Naive thymus-derived CD4-positive, alpha-beta T cell (primary cell): ENCODE results near the gene DVL1. TPM values are rescaled to one million over a fixed set of nuclear protein-coding genes. Genes with fewer than 3 reads are reported as not detected.

ENCODE experiments used
- ATAC-seq: fragments of 150-1000 bp; cut with Tn5 transposase; 2 replicates; pipeline ENCODE4 v1.10.0; 2021; ENCODE audit warnings: mild to moderate bottlenecking, moderate library complexity
- CTCF ChIA-PET: fragments of 350-600 bp; sonication (Branson Sonifier 250); formaldehyde crosslinking; loops from one replicate; lab custom pipeline; 2021; ENCODE audit warnings: antibody characterized with exemption; lab: Charles Lee
- POLR2A ChIA-PET: fragments of 350-600 bp; sonication (Branson Sonifier 250); formaldehyde crosslinking; loops from one replicate; lab custom pipeline; 2021; ENCODE audit warnings: antibody characterized with exemption, inconsistent platforms; lab: Charles Lee
- DNase-seq, 9 donors: peaks; one replicate each; pipeline versions ENCODE4 v3.0.0 to v3.0.0-alpha.2; 2020 to 2022; ENCODE audit warnings: mixed read lengths in 1 of 9
- H3K27ac ChIP-seq: one replicate; pipeline ENCODE4 v1.7.0; 2013; ENCODE audit warnings: mild to moderate bottlenecking, low read depth, low read length, moderate library complexity
- H3K27me3 ChIP-seq, 2 donors: one replicate each; pipeline ENCODE4 v1.7.0; 2013; ENCODE audit warnings: low read length in 2 of 2, mild to moderate bottlenecking in 2 of 2, moderate library complexity in 2 of 2; ENCODE audit not compliant: control insufficient read depth in 2 of 2, insufficient read depth in 2 of 2
- H3K36me3 ChIP-seq, 3 experiments: 1 replicate in 2 of 3; 2 replicates in 1 of 3; pipeline ENCODE4 v1.7.0; 2013; ENCODE audit warnings: low read length in 3 of 3, mild to moderate bottlenecking in 3 of 3, moderate library complexity in 1 of 3; ENCODE audit not compliant: insufficient read depth in 3 of 3, control insufficient read depth in 2 of 3
- H3K4me1 ChIP-seq, 2 donors: one replicate each; pipeline ENCODE4 v1.7.0; 2013; ENCODE audit warnings: low read length in 2 of 2, mild to moderate bottlenecking in 2 of 2, moderate library complexity in 1 of 2; ENCODE audit not compliant: control insufficient read depth in 2 of 2, insufficient read depth in 2 of 2
- H3K4me3 ChIP-seq: 2 replicates; pipeline ENCODE4 v1.7.0; 2013; ENCODE audit warnings: mild to moderate bottlenecking, low read length
- H3K9me3 ChIP-seq, 3 experiments: 1 replicate in 2 of 3; 2 replicates in 1 of 3; pipeline ENCODE4 v1.7.0; 2013; ENCODE audit warnings: low read length in 3 of 3; ENCODE audit not compliant: control insufficient read depth in 2 of 3
- H3K27ac Mint-ChIP-seq, 9 donors: one replicate each; pipeline ENCODE4 v1.8.0; 2020 to 2022; ENCODE audit warnings: mixed read lengths in 9 of 9, mild to moderate bottlenecking in 8 of 9, moderate library complexity in 5 of 9, inconsistent platforms in 2 of 9
- H3K27me3 Mint-ChIP-seq, 5 donors: one replicate each; pipeline ENCODE4 v1.8.0; 2021 to 2022; ENCODE audit warnings: mixed read lengths in 5 of 5, mild to moderate bottlenecking in 1 of 5
- H3K36me3 Mint-ChIP-seq, 5 donors: one replicate each; pipeline ENCODE4 v1.8.0; 2020 to 2022; ENCODE audit warnings: mixed read lengths in 5 of 5, mild to moderate bottlenecking in 3 of 5, inconsistent platforms in 1 of 5
- H3K4me1 Mint-ChIP-seq, 7 donors: one replicate each; pipeline ENCODE4 v1.8.0; 2020 to 2022; ENCODE audit warnings: mixed read lengths in 7 of 7, mild to moderate bottlenecking in 3 of 7, inconsistent platforms in 1 of 7
- H3K4me3 Mint-ChIP-seq, 10 donors: one replicate each; pipeline ENCODE4 v1.8.0; 2020 to 2022; ENCODE audit warnings: mild to moderate bottlenecking in 10 of 10, mixed read lengths in 10 of 10, moderate library complexity in 6 of 10, inconsistent platforms in 2 of 10
- H3K9me3 Mint-ChIP-seq, 11 donors: one replicate each; pipeline ENCODE4 v1.8.0; 2020 to 2022; ENCODE audit warnings: mixed read lengths in 11 of 11, mild to moderate bottlenecking in 4 of 11, inconsistent platforms in 1 of 11, moderate library complexity in 1 of 11
- intact Hi-C, 2 donors: fragments of 100-400 bp; cut with micrococcal nuclease; formaldehyde crosslinking; loops; one replicate each; pipeline ENCODE4 v1.15.1; 2023
- polyA plus RNA-seq, 2 donors: library from polyadenylated mRNA; unstranded; fragments of 300-500 nt; fragmentation: Illumina TruSeq; gene quantifications; one replicate each; pipeline ENCODE4 v1.2.3, GENCODE V29; 2021
- total RNA-seq, 6 experiments: library from RNA in 5 of 6; stranded (reverse) in 5 of 6; gene quantifications; 1 replicate in 5 of 6; 2 replicates in 1 of 6; pipeline ENCODE4 v1.2.3 and lab custom pipeline; 2021 to 2026

The DVL1 gene
- total and polyA plus RNA-seq, 7 experiments from 2014 or later, result 0.78 to 54.9 (median 44.8) TPM

DNA sequence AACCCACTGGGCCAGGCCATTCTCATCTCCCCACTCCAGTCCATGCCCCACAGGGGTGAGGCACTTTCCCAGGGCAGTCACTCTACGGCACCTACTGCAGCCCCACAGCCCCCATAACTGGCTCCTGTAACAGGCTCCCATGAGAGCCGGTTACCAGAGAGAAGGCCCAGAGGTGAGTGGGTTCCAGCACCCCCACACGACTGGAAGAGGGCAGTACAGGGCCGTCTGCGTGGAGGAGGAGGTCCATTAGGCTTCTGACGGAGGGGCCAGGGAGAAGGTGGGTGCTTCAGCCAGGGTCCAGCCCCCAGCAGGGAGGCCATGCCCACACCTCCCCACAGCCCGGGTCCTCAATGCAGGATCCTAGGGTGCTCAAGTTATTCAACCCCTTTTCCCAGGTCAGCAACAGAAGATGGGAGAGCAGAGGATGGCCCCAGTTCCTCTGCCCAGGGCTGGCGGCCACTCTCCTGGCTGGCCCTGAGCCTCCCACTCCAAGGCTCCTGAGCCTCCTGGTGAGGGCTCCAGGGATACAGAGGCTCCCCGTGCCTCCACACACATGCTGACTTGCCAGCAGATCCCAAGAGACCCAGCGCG, 43.1 kb downstream of the DVL1 start:
- POLR2A ChIA-PET, result interaction anchor here (1.3 to 1.5 kb wide), 3 partner anchors 48 to 93 kb away, joined by 3 to 5 read pairs (median 4); partner anchors contain the start of gene CCNL2
- intact Hi-C loops, result loop anchor here (5.0 to 10.0 kb wide), 4 partner anchors 54 to 294 kb away; partner anchors contain the start of genes ISG15 (in 2 of the 2) and ATAD3A (in 1 of the 2)

GRCh38 chr1:1305300-1306069, 43.7 kb downstream of the DVL1 start:
- Histone ChIP-seq H3K36me3 (peaks cover 0 to 5% (median 0%) of the 10 kb centered on the region in 3 experiments), H3K27me3 (no peaks in the 10 kb centered on the region), H3K4me3 (peak overlapping the region; percentile 53), H3K9me3 (no peaks in the 10 kb centered on the region), H3K27ac (peak overlapping the region; percentile 57), H3K4me1 (peaks cover 31 to 34% of the 10 kb centered on the region in 2 donors)
- DNase-seq (peak; percentile 41 to 63 (median 60)), ATAC-seq (peak; percentile 26)
- Mint-ChIP-seq H3K4me1 (peaks cover 11 to 24% (median 17%) of the 10 kb centered on the region in 7 donors), H3K27me3 (no peaks in the 10 kb centered on the region), H3K27ac (peak overlapping the region; percentile 37 to 88 (median 83)), H3K4me3 (peak overlapping the region; percentile 82 to 94 (median 88)), H3K36me3 (peaks cover 0 to 4% (median 0%) of the 10 kb centered on the region in 5 donors), H3K9me3 (peaks cover 0 to 2% (median 0%) of the 10 kb centered on the region in 11 donors)
- intact Hi-C loops, result loop anchor here (1.0 to 10.0 kb wide), 5 partner anchors 53 to 293 kb away; partner anchors contain the start of genes ISG15 (in 2 of the 2) and ATAD3A (in 1 of the 2)
- ChIA-PET CTCF (interaction anchor here (0.5 to 1.0 kb wide), 7 partner anchors 15 to 203 kb away, joined by 3 to 4 read pairs (median 3); no protein-coding TSS in a partner anchor), POLR2A (interaction anchor here (0.6 to 1.3 kb wide), 7 partner anchors 15 to 203 kb away, joined by 3 to 6 read pairs (median 3); partner anchors contain the start of gene AURKAIP1)

More for the DNA sequence above, 43.1 kb downstream of the DVL1 start:
- Histone ChIP-seq H3K27ac (peak overlapping the region; percentile 57), H3K4me1 (peaks cover 31 to 34% of the 10 kb centered on the region in 2 donors), H3K27me3 (no peaks in the 10 kb centered on the region), H3K4me3 (peak overlapping the region; percentile 30), H3K9me3 (no peaks in the 10 kb centered on the region), H3K36me3 (peaks cover 0 to 12% (median 0%) of the 10 kb centered on the region in 3 experiments)
- DNase-seq, result no peak
- H3K9me3 Mint-ChIP-seq, result peaks cover 0 to 2% (median 0%) of the 10 kb centered on the region in 11 donors
- peaks cover 11 to 24% (median 17%) of the 10 kb centered on the region in 7 donors for H3K4me1 Mint-ChIP-seq
- peaks cover 0 to 6% (median 0%) of the 10 kb centered on the region in 5 donors for H3K36me3 Mint-ChIP-seq
- no peaks in the 10 kb centered on the region for H3K27me3 Mint-ChIP-seq
- H3K4me3 Mint-ChIP-seq, result peak overlapping the region; percentile 82 to 94 (median 88)
- H3K27ac Mint-ChIP-seq, result peak overlapping the region; percentile 37 to 92 (median 83)
- CTCF ChIA-PET, result no interaction called here
- ATAC-seq, result no peak

DNA sequence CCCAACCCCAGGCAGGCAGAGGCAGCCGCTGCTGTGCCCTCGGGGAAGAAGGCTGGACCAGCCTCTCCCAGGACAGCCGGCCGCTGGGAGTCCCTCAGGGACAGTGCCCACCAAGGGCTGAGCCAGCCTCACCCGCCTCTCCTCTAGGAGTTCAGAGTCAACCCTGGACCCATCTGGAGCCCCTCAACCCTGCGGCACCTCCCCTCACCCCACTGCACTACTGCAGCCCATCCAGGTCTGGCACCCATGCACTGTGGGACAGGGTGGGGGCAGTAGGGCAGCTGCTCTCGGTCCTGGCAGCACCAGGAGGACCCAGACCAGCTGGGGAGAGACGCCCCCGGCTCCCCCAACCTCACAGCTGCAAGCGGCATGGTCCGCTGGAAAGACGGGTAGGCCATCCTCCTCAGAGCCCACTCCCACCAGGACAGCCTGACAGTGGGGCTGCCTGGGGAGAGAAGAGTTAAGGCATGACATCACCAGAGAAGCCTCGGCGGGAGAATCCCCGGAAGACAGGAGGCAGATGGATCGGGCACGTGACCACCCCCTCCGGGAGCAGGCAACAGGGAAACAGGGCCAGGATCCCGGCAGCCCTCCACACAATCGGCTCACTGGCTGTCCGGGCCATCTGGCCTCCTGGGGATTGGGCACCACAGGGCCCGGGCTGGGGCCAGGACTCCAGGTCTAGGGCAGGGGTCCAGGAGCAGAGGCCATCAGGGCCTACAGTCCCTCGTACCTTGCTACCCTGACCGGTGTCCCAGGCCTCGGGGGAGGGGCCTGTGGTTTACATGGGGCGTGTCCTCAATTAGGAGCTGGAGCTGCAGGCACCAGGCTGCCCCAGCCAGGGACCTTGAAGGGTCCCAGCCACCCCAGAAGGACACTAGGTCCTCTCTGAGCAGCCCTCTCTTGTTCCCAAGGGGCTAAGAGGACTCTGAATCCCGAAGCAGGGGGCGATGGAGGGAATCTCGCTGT, 44.6 kb downstream of the DVL1 start:
- DNase-seq, result no peak
- intact Hi-C loops, result loop anchor here (1.0 to 10.0 kb wide), 5 partner anchors 52 to 292 kb away; partner anchors contain the start of genes ISG15 (in 2 of the 2) and ATAD3A (in 1 of the 2)
- ChIA-PET CTCF (interaction anchor here (0.5 to 1.0 kb wide), 6 partner anchors 44 to 202 kb away, joined by 3 to 4 read pairs (median 4); no protein-coding TSS in a partner anchor), POLR2A (interaction anchor here (0.6 to 1.3 kb wide), 8 partner anchors 14 to 202 kb away, joined by 3 to 6 read pairs (median 3); partner anchors contain the start of gene AURKAIP1)
- peaks cover 11 to 24% (median 18%) of the 10 kb centered on the region in 7 donors for H3K4me1 Mint-ChIP-seq
- Histone ChIP-seq H3K4me1 (peaks cover 28 to 34% of the 10 kb centered on the region in 2 donors), H3K4me3 (peak overlapping the region; percentile 53), H3K36me3 (no peaks in the 10 kb centered on the region), H3K27ac (peak overlapping the region; percentile 57), H3K27me3 (no peaks in the 10 kb centered on the region), H3K9me3 (no peaks in the 10 kb centered on the region)
- H3K36me3 Mint-ChIP-seq, result peaks cover 0 to 4% (median 0%) of the 10 kb centered on the region in 5 donors
- H3K9me3 Mint-ChIP-seq, result peaks cover 0 to 2% (median 0%) of the 10 kb centered on the region in 11 donors
- ATAC-seq, result no peak
- no peaks in the 10 kb centered on the region for H3K27me3 Mint-ChIP-seq
- peak overlapping the region; percentile 42 to 91 (median 85) for H3K4me3 Mint-ChIP-seq
- peak overlapping the region in 7 of 9 donors; percentile 38 to 87 (median 68) for H3K27ac Mint-ChIP-seq

- ChIA-PET CTCF (interaction anchor here (0.6 kb wide), 1 partner anchor 150 kb away, joined by 6 read pairs; no protein-coding TSS in a partner anchor), POLR2A (interaction anchor here (0.9 to 1.3 kb wide), 2 partner anchors 12 to 50 kb away, joined by 3 read pairs; no protein-coding TSS in a partner anchor)
- peaks cover 0 to 2% (median 0%) of the 10 kb centered on the region in 11 donors for H3K9me3 Mint-ChIP-seq
- no peaks in the 10 kb centered on the region for H3K9me3 ChIP-seq
- no peaks in the 10 kb centered on the region for H3K36me3 ChIP-seq
- DNase-seq (no peak), ATAC-seq (no peak)
- no peak overlapping the region for H3K27ac Mint-ChIP-seq
- H3K36me3 Mint-ChIP-seq, result peaks cover 0 to 4% (median 0%) of the 10 kb centered on the region in 5 donors
- no peak overlapping the region for H3K4me3 ChIP-seq
- intact Hi-C loops, result loop anchor here in 1 of 2 donors (10.0 kb wide), 1 partner anchor 289 kb away; the partner anchor contains the start of gene ISG15
- peak overlapping the region in 1 of 10 donors; percentile 56 for H3K4me3 Mint-ChIP-seq
- no peaks in the 10 kb centered on the region for H3K27me3 ChIP-seq
- no peak overlapping the region for H3K27ac ChIP-seq
- no peaks in the 10 kb centered on the region for H3K27me3 Mint-ChIP-seq
- H3K4me1 ChIP-seq, result peaks cover 23 to 29% of the 10 kb centered on the region in 2 donors
- peaks cover 11 to 24% (median 18%) of the 10 kb centered on the region in 7 donors for H3K4me1 Mint-ChIP-seq
Observed at GRCh38 chr1:1303736-1304135, 45.5 kb downstream of the DVL1 start.

GRCh38 chr1:1302951-1303509, 46.2 kb downstream of the DVL1 start:
- H3K4me1 ChIP-seq, result peaks cover 23 to 29% of the 10 kb centered on the region in 2 donors
- CTCF ChIA-PET, result no interaction called here
- H3K36me3 ChIP-seq, result peaks cover 0 to 1% (median 0%) of the 10 kb centered on the region in 3 experiments
- H3K27ac Mint-ChIP-seq, result no peak overlapping the region
- no peak overlapping the region for H3K4me3 Mint-ChIP-seq
- DNase-seq (no peak), ATAC-seq (no peak)
- no peaks in the 10 kb centered on the region for H3K9me3 ChIP-seq
- POLR2A ChIA-PET, result interaction anchor here (1.3 kb wide), 1 partner anchor 11 kb away, joined by 3 read pairs; no protein-coding TSS in a partner anchor
- no peak overlapping the region for H3K27ac ChIP-seq
- H3K36me3 Mint-ChIP-seq, result peaks cover 0 to 4% (median 0%) of the 10 kb centered on the region in 5 donors
- H3K4me1 Mint-ChIP-seq, result peaks cover 11 to 24% (median 18%) of the 10 kb centered on the region in 7 donors
- no peaks in the 10 kb centered on the region for H3K27me3 Mint-ChIP-seq
- H3K27me3 ChIP-seq, result no peaks in the 10 kb centered on the region
- H3K9me3 Mint-ChIP-seq, result peaks cover 0 to 2% (median 0%) of the 10 kb centered on the region in 11 donors
- intact Hi-C loops, result loop anchor here in 1 of 2 donors (10.0 kb wide), 1 partner anchor 288 kb away; the partner anchor contains the start of gene ISG15
- H3K4me3 ChIP-seq, result no peak overlapping the region
